Dermis lymphatic vessel endothelial cell (primary cell): ENCODE results near the gene MYBPHL. TPM values are rescaled to one million over a fixed set of nuclear protein-coding genes. Genes with fewer than 3 reads are reported as not detected.

Experiments
- total RNA-seq: library from RNA; depleted of rRNA; stranded (reverse); fragments of >200 nt; gene quantifications from 2 replicates; pipeline ENCODE4 v1.2.1, GENCODE V29; 2014

MYBPHL gene
- not detected in 2 replicates for total RNA-seq

DNA sequence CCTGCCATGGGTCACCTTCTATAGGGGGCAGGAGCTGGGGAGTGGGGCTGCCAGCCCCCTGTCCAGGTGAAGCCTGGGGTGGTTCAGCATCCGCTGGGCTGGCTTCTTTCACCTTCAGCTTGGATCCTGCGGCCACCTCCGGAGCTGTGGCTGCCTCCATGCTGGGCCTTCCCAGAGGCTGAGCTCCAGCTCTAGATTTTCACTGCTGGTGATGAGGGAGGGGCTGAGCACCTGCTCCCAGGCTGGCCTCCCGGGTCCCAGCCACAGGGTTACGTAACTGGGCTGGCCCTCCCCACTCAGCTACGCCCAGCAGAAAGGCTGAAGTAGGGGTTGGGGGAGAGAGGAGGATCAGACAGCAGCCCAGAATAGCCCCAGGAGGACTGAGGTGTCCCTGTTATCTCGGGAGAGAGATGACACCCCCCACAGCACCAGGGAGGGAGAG, at the start of gene MYBPHL:
Gene MYBPHL (minus strand): TSS at position 180 of the 442 bp plus-strand sequence. CDS start 20 bp downstream, at position 160.

GRCh38 chr1:109282952-109283747, 23.7 kb downstream of the MYBPHL start, which contains the start of gene PSRC1:
TSS of gene PSRC1 (minus strand) at chr1:109283145.

DNA sequence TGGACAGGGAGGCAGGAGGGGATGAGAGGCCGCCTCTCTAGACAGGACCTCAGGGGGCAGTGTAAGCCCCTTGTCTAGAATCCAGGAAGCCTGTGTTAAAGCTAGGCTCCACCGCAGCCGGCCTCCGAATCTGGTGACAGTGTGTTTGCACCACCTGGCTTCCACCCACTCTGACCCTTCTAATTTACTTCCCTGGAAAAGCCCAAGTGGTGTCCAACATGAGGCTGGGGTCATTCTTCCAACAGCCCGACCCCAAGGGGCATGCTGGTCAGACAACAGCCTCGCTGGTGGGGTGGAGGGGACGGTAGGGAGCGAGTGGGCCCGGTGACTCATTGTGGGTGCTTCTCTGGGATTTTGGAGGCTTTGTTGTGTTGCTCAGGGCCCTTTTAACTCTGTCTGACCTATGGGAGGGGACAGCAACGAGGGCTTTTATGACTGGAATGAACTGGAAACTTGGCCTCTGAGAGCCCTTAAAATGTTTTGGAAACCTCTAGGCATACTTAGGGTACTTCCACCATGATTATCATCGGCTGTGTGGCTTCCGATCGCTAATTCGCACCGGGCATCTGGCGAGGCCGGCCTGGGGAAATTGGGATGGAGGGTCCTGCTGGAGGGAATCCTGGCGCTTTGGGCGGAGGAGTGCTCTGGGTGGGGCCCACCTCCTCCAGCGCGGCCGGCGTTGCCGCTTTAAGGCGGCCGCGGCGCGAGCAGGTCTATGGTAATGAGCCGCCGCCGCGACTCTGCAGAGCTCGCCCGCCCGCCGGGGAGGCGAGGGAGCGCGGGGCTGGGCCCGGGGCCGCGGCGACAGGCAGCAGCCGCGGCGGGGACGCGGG, 57.8 kb downstream of the MYBPHL start, which contains the start of gene CELSR2:
Gene CELSR2 (plus strand): TSS at position 743 of the 833 bp plus-strand sequence. CDS start 541 bp downstream, outside the sequence.

Other genes starting within 250 kb of the MYBPHL start
- 59.9 and 62.2 TPM in 2 replicates for gene TAF13, start 231.0 kb downstream of the MYBPHL start, total RNA-seq
- gene TMEM167B, start 216.2 kb downstream of the MYBPHL start, total RNA-seq = 22.6 and 26.0 TPM in 2 replicates
- gene ELAPOR1, start 192.9 kb downstream of the MYBPHL start, total RNA-seq = under 0.01 TPM in 2 replicates
- 147 and 169 TPM in 2 replicates for gene SARS1, start 93.1 kb downstream of the MYBPHL start, total RNA-seq
- 0.43 and 0.65 TPM in 2 replicates for gene CELSR2, start 57.5 kb downstream of the MYBPHL start, total RNA-seq
- gene PSRC1, start 23.9 kb downstream of the MYBPHL start, total RNA-seq = 1.0 and 1.3 TPM in 2 replicates
- gene SORT1, start 90.9 kb upstream of the MYBPHL start, total RNA-seq = 10.3 and 18.4 TPM in 2 replicates
- gene PSMA5, start 119.4 kb upstream of the MYBPHL start, total RNA-seq = 44.6 and 53.6 TPM in 2 replicates
- under 0.01 TPM in 1 of 2 replicates, not detected in the other for gene SYPL2, start 159.5 kb upstream of the MYBPHL start, total RNA-seq
- gene ATXN7L2, start 176.9 kb upstream of the MYBPHL start, total RNA-seq = 0.76 and 1.3 TPM in 2 replicates
- 4.7 and 5.5 TPM in 2 replicates for gene CYB561D1, start 187.1 kb upstream of the MYBPHL start, total RNA-seq
- 1.2 and 1.7 TPM in 2 replicates for gene AMIGO1, start 202.7 kb upstream of the MYBPHL start, total RNA-seq
- 0.11 and 0.17 TPM in 2 replicates for gene GPR61, start 232.9 kb upstream of the MYBPHL start, total RNA-seq
- gene GNAI3, start 241.6 kb upstream of the MYBPHL start, total RNA-seq = 11.8 and 13.5 TPM in 2 replicates